Mesodermal cell (in vitro differentiated cells): ENCODE measurements around the gene VOPP1.

Experiments
- H3K27ac ChIP-seq: 2 replicates; pipeline ENCODE4 v1.7.0; 2013; ENCODE audit warnings: mild to moderate bottlenecking, low read depth, low read length, moderate library complexity; ENCODE audit not compliant: severe bottlenecking
- H3K36me3 ChIP-seq: 2 replicates; pipeline ENCODE4 v1.7.1; 2013; ENCODE audit warnings: mild to moderate bottlenecking, low read length, moderate library complexity; ENCODE audit not compliant: control insufficient read depth, insufficient read depth
- H3K4me1 ChIP-seq: one replicate; pipeline ENCODE4 v1.7.1; 2013; ENCODE audit warnings: mild to moderate bottlenecking, low read length; ENCODE audit not compliant: insufficient read depth, control insufficient read depth, poor library complexity, severe bottlenecking
- H3K4me3 ChIP-seq: 2 replicates; pipeline ENCODE4 v1.7.0; 2013; ENCODE audit warnings: low read length, control low read depth, mild to moderate bottlenecking; ENCODE audit not compliant: insufficient read depth, poor library complexity, severe bottlenecking; ENCODE audit errors: extremely low read depth
- H3K9me3 ChIP-seq: 2 replicates; pipeline ENCODE4 v1.7.1; 2013; ENCODE audit warnings: mild to moderate bottlenecking, low read length, moderate library complexity; ENCODE audit not compliant: control insufficient read depth
- WGBS, 2 experiments: methylation state at CpG; one replicate each; pipeline ENCODE4 v1.1.5; 2013; ENCODE audit warnings: missing lambda C conversion rate in 2 of 2; ENCODE audit not compliant: insufficient coverage in 2 of 2; 5-methylcytosine and 5-hydroxymethylcytosine counted together

Gene VOPP1

DNA sequence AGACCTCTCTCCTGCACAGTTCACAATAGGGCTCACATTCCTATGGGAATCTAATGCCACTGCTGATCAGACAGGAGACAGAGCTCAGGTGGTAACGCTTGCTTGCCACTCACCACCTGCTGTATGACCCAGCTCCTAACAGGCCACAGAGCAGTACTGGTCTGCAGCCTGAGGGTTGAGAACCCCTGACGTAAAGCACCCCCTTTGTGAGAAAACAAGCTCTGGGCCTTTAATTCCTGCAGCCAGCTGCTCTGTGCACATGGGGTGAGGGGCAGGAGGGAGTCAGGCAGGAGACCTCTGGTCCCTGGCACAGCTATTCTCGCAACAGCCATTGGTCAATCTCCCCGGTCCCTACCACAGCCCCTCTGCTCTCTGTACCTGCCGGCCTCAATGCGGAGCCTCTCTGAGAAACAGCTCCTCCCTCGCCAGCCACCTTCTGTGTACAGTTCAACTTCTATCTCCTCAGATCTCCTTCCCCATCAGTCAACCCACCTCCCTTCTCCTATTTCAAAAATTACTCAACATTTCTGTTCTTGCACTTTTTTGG is 105.2 kb downstream of the VOPP1 start:
- H3K9me3 ChIP-seq: peaks cover 14% of the 10 kb centered on the region
- H3K36me3 ChIP-seq: peaks cover 69% of the 10 kb centered on the region
- 95 to 100% methylated on average over 6 to 7 of the region's 7 CpGs for WGBS, 2 experiments
- H3K4me1 ChIP-seq: no peaks in the 10 kb centered on the region
- H3K27ac ChIP-seq: no peak overlapping the region
- H3K4me3 ChIP-seq: no peak overlapping the region

DNA sequence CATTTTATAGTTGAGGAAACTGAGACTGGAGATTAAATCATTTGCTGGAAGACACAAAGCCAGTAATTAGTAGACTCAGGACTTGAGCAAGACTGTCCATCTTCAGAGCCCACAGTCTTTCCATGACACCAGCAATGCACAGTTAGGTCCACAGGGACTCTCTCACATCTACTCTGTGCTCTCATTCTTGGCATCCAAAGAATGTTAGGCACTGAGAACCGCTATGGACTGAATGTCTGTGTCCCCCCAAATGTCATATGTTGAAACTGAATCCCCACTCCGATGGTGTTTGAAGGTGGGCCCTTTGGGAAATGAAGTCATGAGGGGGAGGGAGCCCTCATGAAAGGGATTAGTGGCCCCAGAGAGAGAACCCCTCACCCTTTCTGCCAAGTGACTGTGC is 106.6 kb downstream of the VOPP1 start:
- no peak overlapping the region for H3K27ac ChIP-seq
- no peak overlapping the region for H3K4me3 ChIP-seq
- 92% methylated on average over 2 of the region's 2 CpGs; no CpG with 5 or more reads in 1 of the 2 experiments for WGBS, 2 experiments
- peaks cover 14% of the 10 kb centered on the region for H3K9me3 ChIP-seq
- peaks cover 69% of the 10 kb centered on the region for H3K36me3 ChIP-seq
- no peaks in the 10 kb centered on the region for H3K4me1 ChIP-seq

DNA sequence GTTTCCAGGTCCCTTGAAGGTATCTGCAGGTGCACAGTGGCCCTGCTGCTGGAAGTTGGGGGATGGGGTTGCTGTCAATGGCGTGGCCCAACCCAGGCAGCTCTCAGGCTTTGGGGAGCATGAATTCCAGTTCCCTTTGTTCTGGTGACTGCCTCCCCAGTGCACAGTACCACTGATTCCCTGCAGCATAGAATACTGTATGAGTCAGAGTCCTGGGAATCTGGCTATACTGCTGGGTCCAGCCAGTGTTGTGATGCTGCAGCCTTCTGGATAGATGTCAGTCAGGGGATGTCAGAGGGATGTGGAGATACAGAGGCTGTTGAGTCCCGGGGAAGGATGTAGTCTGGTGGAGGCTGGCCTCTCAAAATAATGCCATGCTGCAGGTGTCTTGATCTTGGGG is 107.9 kb downstream of the VOPP1 start:
- H3K9me3 ChIP-seq: peaks cover 14% of the 10 kb centered on the region
- WGBS, 2 experiments: 94 to 100% methylated on average over 2 of the region's 2 CpGs
- H3K36me3 ChIP-seq: peaks cover 64% of the 10 kb centered on the region
- H3K4me3 ChIP-seq: no peak overlapping the region
- H3K4me1 ChIP-seq: no peaks in the 10 kb centered on the region
- H3K27ac ChIP-seq: no peak overlapping the region

DNA sequence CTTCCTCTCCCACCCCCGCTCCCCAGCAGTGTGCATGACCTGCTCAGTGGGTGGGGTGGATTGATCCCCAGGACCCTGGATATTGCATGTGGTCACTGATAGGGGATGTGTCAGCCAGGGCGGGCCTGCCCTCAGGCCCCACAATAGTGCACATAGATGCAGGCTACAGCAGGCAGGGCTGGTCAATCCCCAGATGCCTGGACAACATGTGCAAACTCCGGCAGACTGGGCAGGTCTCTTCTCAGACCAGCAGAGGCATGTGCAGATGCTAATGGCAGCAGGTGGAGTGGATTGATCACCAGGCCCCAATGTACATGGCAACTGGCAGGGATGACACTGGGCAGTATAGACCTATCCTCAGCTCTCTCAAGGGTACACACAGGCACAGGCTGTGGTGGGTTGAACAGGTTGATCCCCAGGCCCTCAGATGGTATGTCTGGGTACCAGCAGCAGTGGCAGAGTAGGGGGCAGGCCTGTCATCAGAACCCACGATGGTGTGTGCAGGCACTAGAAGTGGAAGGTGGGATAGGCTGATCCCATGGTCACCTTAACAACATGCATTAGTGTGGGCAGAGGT is 108.5 kb downstream of the VOPP1 start:
- Histone ChIP-seq H3K27ac (no peak overlapping the region), H3K4me1 (no peaks in the 10 kb centered on the region), H3K4me3 (no peak overlapping the region), H3K9me3 (peaks cover 18% of the 10 kb centered on the region), H3K36me3 (peaks cover 57% of the 10 kb centered on the region)
- 97 to 100% methylated on average over 3 of the region's 4 CpGs for WGBS, 2 experiments

DNA sequence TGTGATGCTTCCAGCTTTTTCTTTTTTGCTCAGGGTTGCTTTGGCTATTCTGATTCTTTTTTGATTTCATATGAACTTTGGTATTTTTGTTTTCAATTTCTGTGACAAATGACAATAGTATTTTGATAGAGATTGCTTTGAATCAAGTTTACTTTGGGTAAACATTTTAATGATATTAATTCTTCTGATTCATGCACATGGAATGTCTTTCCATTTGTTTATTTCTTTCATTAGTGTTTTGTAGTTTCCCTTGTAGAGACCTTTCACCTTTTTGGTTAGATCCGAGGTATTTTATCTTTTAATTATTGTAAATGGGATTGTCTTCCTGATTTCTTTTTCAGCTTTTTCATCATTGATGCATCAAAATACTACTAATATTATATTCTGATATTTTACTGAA is 114.0 kb downstream of the VOPP1 start:
- Histone ChIP-seq H3K4me3 (no peak overlapping the region), H3K36me3 (peaks cover 3% of the 10 kb centered on the region), H3K27ac (no peak overlapping the region), H3K4me1 (no peaks in the 10 kb centered on the region), H3K9me3 (peaks cover 4% of the 10 kb centered on the region)
- WGBS, 2 experiments: no CpG with 5 or more reads among the region's 1 CpG

DNA sequence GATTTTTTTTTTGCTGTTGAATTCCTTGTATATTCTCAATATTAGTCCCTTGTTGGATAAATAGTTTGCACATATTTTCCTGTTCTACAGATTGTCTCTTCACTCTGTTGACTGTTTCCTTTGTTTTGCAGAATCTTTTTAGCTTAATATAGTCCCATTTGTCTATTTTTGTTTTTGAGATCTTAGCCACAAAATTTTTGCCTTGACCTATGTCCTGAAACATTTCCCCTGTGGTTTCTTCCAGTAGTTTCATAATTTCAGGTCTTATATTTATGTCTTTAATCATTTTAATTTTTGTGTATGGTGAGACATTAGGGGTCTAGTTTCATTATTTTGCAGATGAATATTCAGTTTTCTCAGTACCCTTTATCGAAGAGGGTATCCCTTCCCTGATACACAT is 114.5 kb downstream of the VOPP1 start:
- H3K36me3 ChIP-seq: no peaks in the 10 kb centered on the region
- no peak overlapping the region for H3K4me3 ChIP-seq
- WGBS, 2 experiments: no CpG with 5 or more reads among the region's 1 CpG

DNA sequence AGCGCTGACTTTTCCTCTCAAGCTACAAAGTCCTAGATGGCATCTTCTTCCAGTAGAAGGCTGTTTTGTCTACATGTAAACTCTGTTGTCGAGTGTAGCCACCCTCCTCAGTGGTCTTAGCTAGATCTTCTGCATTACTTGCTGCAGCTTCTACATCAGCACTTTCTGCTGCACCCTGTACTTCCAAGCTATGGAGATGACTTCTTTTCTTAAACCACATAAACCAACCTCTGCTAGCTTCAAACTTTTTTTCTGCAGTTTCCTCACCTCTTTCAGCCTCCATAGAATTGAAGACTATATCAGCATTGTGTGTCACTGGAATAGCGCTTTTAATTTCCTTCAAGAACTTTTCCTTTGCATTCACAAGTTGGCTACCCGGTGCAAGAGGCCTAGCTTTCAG is 119.3 kb downstream of the VOPP1 start:
- Histone ChIP-seq H3K36me3 (peaks cover 3% of the 10 kb centered on the region), H3K9me3 (no peaks in the 10 kb centered on the region), H3K4me3 (no peak overlapping the region), H3K4me1 (no peaks in the 10 kb centered on the region), H3K27ac (no peak overlapping the region)
- 93 to 97% methylated on average over 1 to 4 of the region's 4 CpGs for WGBS, 2 experiments

More for the DNA sequence above, 114.5 kb downstream of the VOPP1 start:
- Histone ChIP-seq H3K27ac (no peak overlapping the region), H3K9me3 (peaks cover 4% of the 10 kb centered on the region), H3K4me1 (no peaks in the 10 kb centered on the region)

DNA sequence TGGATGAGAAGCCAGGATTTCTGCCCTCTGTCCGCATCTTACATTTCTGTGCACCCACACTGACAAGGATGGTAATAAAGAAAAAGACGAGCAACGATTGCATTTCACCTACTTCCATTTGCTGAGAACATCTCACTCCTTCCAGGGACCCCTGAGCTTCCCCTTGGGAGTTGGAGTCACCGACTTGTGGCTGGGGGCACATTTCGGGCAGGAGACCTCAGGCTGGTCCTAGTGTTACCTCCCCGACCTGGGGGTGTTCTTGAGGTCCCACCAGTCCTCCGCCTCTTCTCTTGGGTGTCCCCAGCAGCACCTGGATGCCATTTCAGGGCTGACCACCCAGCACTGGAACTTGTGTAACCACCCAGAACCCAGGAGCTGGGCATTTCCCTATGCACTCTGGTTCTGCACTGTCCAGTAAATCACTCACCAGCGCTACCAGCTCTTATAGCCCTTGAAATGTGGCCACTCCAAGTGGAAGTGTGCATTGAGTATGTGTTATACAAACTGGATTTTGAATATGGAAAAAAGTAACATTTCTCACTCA is 122.2 kb downstream of the VOPP1 start:
- Histone ChIP-seq H3K4me3 (no peak overlapping the region), H3K4me1 (no peaks in the 10 kb centered on the region), H3K36me3 (peaks cover 3% of the 10 kb centered on the region), H3K9me3 (no peaks in the 10 kb centered on the region), H3K27ac (no peak overlapping the region)
- 92 to 93% methylated on average over 5 to 6 of the region's 8 CpGs for WGBS, 2 experiments

DNA sequence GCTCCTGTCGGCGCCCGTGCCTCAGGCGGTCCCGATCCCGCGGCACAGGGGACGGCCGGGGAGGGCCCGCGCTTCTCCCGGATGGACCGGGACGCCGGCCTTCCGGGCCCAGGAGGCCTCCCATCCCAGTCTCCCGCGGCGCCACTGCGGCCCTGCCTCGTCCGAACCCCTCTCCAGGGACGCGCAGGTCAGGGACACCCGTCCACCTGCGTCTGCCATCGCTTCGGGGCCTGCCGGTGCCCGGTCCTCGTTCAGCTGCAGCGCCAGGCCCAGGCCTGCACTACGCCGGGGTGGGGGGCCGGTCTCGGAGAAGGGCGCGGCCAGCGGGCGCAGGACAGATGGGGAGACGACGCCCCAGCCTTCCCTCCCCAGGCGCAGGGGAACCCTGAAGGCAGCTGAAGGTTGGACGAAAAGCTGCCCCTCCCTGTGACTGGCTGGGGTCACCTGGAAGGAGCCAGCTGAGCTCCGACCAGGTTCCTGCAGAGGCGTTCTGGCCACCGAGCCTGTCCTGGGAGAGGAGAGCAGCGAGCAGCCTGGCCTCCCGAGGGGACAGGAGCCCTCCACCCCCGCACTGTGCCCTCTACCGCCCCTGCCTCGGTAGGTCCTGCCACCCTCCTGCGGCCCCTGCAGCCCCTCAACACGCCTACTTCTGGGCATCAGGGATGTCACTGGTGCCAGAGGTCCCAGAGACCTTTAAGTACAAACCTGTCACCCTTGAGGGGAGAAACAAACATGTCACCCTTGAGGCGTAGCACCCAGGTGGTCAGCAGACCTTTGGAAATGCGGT is 122.9 kb downstream of the VOPP1 start:
- WGBS, 2 experiments: 94 to 96% methylated on average over 52 to 55 of the region's 56 CpGs
- H3K36me3 ChIP-seq: peaks cover 3% of the 10 kb centered on the region
- H3K27ac ChIP-seq: no peak overlapping the region
- no peak overlapping the region for H3K4me3 ChIP-seq
- H3K9me3 ChIP-seq: no peaks in the 10 kb centered on the region
- no peaks in the 10 kb centered on the region for H3K4me1 ChIP-seq

DNA sequence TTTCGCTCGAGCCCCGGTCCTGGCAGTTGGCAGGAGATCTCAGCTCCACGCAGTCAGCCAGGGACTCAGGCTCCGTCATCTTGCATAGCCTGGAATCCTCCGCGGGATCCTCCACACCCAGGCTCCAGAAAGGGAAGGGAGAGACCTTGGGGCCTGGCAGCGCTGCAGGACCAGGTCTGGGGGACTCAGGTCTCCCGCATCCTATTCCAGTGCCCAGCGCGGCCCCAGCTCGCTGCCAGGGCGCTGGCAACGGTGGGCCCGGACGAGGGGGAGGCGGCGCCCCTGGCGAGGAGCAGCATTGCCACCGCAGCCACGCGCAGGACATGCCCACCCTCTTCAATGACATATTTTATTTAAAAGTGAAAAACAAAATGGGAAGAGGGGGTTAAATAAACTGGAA is 123.8 kb downstream of the VOPP1 start:
- H3K4me3 ChIP-seq: no peak overlapping the region
- H3K9me3 ChIP-seq: no peaks in the 10 kb centered on the region
- H3K4me1 ChIP-seq: no peaks in the 10 kb centered on the region
- peaks cover 3% of the 10 kb centered on the region for H3K36me3 ChIP-seq
- H3K27ac ChIP-seq: no peak overlapping the region
- 95 to 99% methylated on average over 8 to 16 of the region's 22 CpGs for WGBS, 2 experiments

DNA sequence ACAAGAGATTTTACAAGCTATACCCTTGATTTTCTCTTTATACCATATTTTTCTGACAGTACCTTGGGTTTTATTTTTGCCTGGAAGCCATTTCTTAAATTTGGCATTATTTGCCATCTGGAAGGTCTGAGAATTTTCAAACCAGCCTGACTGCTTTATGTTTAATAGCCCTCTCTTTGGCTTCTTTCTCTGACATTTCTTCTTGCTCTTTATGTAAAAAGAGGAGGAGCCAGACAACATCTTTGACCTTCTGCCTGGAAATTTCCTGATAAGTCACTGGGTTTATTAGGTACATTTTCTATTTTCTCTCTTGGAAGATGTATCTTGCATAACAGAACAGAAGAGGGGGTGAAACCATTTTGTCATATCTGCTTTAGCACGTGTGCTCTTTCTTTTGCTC is 127.5 kb downstream of the VOPP1 start:
- H3K4me3 ChIP-seq: no peak overlapping the region
- no CpG with 5 or more reads among the region's 1 CpG for WGBS, 2 experiments

More for the DNA sequence above, 127.5 kb downstream of the VOPP1 start:
- Histone ChIP-seq H3K4me1 (peaks cover 7% of the 10 kb centered on the region), H3K27ac (no peak overlapping the region), H3K9me3 (no peaks in the 10 kb centered on the region), H3K36me3 (no peaks in the 10 kb centered on the region)
